GM19372 (cell line): ENCODE data around the gene CPA2.
"Not testable (repeated sequence)": the region's sequence is repeated elsewhere in the genome, so short reads cannot be mapped to it uniquely, and the experiment has no call there.

Source experiments
- ATAC-seq: cut with Tn5 transposase; IDR thresholded peaks from one replicate; pipeline ENCODE4 v1.9.1; 2021; ENCODE audit warnings: mild to moderate bottlenecking, low read depth, moderate library complexity; ENCODE audit not compliant: unreplicated experiment

Gene CPA2

GRCh38 chr7:130266258-130266960 lies at the start of gene CPA2:
CPA2 (plus strand) TSS chr7:130266863; CDS start chr7:130266882, 19 bp downstream.
- ATAC-seq: no peak

DNA sequence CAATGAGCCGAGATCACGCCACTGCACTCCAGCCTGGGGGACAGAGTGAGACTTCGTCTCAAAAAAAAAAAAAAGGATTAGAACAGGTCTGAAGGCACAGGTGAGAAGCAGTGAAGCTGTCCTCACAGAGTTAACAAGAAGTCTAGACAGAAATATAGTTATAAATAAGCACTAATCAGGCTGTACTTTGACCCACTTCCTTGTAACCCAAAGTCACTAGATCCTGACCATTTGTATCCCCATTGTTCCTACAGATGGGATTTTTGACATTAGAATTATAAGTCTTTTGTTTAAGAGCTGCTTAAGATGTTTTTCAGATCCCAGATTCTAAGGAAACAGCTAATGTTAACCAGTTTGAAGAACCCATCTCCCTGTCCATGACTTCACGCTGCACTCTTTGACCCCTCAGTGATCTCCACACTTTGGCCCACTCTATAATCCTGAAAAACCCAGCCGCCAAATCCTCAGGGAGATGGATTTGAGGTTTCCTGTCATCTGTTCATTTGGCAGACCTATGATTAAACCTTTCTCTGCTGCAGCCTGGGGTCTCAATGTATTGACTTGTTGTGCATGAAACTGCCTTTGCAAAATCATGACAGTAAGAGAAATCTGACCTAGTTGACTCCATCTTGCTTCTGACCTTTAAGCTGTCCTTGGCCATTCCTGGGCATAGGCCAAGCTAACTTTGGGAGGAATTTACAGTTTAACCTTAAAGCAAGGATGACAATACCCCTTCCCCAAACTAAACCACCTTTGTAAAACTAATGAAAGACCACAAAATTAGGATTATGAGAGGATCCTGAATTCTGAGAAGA lies 47.6 kb upstream of the CPA2 start:
- ATAC-seq: no peak

DNA sequence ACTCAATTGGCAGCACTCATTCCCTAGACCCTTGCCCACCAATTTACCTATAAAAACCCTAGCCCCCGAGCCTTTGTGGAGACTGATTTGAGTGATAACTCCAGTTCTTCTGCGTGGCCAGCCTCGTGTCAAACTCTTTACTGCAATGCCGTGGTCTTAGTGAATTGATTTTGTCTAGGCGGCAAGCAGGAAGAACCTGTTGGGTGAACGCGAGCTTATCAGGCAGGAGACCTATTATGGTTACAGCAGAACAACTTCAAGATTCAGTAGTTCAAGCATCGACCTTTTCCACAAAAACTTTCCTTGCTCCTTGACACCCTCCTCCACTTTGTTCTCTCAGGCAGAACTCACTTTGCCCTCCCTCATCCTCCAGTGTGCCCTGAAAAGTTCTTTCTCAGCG lies 46.8 kb upstream of the CPA2 start:
- ATAC-seq: no peak

DNA sequence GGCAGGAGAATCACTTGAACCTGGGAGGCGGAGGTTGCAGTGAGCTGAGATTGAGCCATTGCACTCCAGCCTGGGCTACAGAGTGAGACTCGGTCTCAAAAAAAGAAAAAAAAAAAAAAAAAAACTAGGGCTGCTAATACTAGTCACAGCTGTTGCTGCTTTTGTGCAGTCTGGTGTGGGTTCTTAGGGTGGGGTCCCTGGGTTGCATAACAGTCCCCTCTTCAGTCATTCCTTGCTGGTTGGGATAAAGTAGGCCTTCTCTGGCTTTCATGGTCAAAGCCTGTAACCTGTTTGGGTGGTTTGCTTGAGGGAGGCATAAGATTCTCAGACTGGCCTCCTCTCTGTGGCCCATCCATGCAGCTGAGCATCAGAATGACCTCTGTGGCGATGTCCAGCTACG lies 44.9 kb upstream of the CPA2 start:
- ATAC-seq: no peak

- no peak for ATAC-seq
These were observed 43.0 kb upstream of the CPA2 start for GRCh38 chr7:130223646-130224045.

- no peak for ATAC-seq
These were observed 42.5 kb upstream of the CPA2 start for GRCh38 chr7:130224210-130224609.

GRCh38 chr7:130224923-130225322 lies 41.7 kb upstream of the CPA2 start:
- ATAC-seq: not testable (repeated sequence)

- ATAC-seq: no peak
These were observed 40.3 kb upstream of the CPA2 start for GRCh38 chr7:130226333-130226732.

- no peak for ATAC-seq
These were observed 38.6 kb upstream of the CPA2 start for GRCh38 chr7:130227883-130228575.

DNA sequence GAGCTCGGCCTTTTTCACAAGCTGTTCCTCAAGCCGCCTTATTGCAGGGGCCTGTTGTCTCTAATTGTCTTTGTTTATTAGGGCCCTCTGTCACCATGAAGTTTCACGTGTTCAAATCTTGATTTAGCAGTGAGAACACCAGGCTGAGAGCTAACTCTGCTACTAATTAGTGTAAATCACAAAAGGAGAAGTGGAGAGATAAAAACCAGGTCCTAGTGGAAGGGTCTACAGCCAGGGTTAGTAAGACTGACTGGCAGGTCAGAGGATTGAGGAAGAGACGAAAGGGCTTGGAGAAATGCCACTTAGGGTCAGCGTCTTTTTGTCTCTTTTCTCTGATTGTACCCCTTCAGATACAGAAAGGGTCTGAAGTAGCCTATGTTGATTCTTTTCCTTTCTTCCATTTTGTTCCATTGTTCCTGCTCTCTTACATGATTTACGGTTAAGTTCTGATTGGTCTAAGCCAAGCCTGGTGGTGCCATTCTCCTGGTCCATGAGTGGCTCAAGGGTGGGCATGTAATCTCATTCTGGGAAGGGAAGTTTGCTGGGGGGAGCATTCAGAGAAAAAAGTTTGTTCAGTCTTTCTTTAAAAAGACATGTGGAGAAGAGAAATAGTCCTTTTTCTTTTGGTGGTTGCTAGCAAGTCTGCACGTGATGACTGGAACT lies 37.7 kb upstream of the CPA2 start:
- no peak for ATAC-seq

DNA sequence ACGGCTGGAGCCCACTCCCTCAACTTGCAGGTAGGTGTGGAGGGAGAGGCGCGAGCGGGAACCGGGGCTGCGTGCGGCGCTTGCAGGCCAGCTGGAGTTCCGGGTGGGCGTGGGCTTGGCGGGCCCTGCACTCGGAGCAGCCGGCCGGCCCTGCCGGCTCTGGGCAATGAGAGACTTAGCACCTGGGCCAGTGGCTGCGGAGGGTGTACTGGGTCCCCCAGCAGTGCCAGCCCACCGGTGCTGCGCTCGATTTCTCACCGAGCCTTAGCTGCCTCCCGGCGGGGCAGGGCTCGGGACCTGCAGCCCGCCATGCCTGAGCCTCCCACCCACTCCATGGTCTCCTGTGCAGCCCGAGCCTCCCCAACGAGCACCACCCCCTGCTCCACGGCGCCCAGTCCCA lies 36.7 kb upstream of the CPA2 start:
- ATAC-seq: not testable (repeated sequence)

GRCh38 chr7:130231792-130232191 lies 34.9 kb upstream of the CPA2 start:
- no peak for ATAC-seq

DNA sequence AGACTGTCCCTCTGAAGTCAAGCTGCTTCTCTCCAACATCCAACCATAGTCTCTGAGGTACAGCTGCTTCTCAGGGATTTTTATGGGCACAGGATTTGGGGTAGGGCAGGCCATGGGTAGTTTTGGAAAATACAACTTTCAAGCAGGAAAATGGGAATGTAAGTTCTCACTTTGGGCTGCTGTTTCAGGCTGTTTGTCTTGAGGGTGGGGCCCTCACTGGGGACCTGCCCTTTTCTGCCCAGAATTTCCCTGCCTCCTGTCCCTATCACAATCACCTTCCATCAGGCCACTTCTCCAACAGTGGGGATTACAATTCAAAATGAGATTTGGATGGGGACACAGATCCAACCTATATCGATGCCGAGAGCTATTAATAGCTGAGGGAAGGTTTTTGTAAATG lies 34.5 kb upstream of the CPA2 start:
- ATAC-seq: no peak

DNA sequence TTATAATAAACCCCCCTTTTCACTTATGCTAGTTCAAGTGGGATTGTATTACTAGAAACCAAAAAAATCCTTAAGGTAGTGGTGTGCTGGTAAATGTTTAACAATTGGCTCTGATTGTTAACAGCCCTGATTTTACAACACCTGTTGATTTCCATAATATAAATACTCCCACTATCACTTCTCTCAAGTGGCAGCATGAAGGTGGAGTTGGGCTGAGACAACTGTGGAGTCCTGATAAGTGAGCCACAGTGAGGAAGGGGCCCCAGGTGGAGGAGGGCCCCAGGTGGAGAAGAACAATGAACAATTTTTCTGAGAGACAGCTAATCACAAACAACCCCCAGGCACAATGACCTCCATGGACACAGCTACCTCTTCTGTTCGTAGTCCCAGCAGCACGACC lies 32.6 kb upstream of the CPA2 start:
- no peak for ATAC-seq

DNA sequence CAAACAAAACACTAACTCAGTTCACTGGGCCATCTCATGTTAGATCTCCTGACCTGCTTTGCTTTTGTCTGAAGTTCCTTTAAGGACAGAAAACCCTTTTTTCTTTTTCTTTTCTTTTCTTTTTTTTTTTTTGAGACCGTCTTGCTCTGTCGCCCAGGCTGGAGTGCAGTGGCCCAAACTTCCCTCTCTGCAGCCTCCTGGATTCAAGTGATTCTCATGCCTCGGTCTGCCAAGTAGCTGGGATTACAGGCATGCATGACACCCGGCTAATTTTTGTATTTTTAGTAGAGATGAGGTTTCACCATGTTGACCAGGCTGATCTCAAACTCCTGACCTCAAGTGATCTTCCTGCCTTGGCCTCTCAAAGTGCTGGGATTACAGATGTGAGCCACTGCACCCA lies 30.3 kb upstream of the CPA2 start:
- ATAC-seq: not testable (repeated sequence)

- ATAC-seq: no peak
These were observed 26.4 kb upstream of the CPA2 start for GRCh38 chr7:130240240-130240639.

GRCh38 chr7:130242198-130243014 lies 24.3 kb upstream of the CPA2 start:
- no peak for ATAC-seq

GRCh38 chr7:130243486-130243885 lies 23.2 kb upstream of the CPA2 start:
- not testable (repeated sequence) for ATAC-seq

- ATAC-seq: not testable (repeated sequence)
These were observed 20.2 kb upstream of the CPA2 start for GRCh38 chr7:130246491-130246890.

DNA sequence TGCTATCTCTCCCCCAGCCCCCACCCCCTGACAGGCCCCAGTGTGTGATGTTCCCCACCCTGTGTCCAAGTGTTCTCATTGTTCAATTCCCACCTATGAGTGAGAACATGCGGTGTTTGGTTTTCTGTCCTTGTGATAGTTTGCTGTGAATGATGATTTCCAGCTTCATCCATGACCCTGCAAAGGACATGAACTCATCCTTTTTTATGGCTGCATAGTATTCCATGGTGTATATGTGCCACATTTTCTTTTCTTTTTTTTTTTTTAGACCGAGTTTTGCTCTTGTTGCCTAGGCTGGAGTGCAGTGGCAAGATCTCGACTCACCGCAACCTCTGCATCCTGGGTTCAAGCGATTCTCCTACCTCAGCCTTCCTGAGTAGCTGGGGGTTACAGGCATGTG lies 17.8 kb upstream of the CPA2 start:
- not testable (repeated sequence) for ATAC-seq
